ENCODE measurements around the gene TFEB.

- TF ChIP-seq ZNF768 (tag by site-specific recombination; IDR thresholded peaks at IDR 0.05), result no peak
- no peak for TF ChIP-seq ZNF274 (IDR thresholded peaks at IDR 0.05; ENCODE audit: low read length)
- no peak for TF ChIP-seq ZNF274 (tag by site-specific recombination; IDR thresholded peaks at IDR 0.05; ENCODE audit: borderline replicate concordance)
- TF ChIP-seq CTCF (tag by site-specific recombination; IDR thresholded peaks at IDR 0.05), result no peak
- no peak for TF ChIP-seq ZBTB1 (tag by site-specific recombination; IDR thresholded peaks at IDR 0.05)
- no peak for TF ChIP-seq REST (tag by site-specific recombination; IDR thresholded peaks at IDR 0.05)
- no peak for TF ChIP-seq ZSCAN5A (tag by site-specific recombination; IDR thresholded peaks at IDR 0.05)
- TF ChIP-seq ZBTB7A (tag by site-specific recombination; IDR thresholded peaks at IDR 0.05; ENCODE audit: low read depth), result no peak
- no peak for TF ChIP-seq GLI2 (tag by site-specific recombination; IDR thresholded peaks at IDR 0.05; ENCODE audit: borderline replicate concordance, low read depth)
- no peak for TF ChIP-seq ZNF544 (tag by site-specific recombination; IDR thresholded peaks at IDR 0.05)
- TF ChIP-seq ZNF791 (tag by site-specific recombination; IDR thresholded peaks at IDR 0.05), result no peak
- no peak for TF ChIP-seq ZNF639 (tag by site-specific recombination; IDR thresholded peaks at IDR 0.05)
These were observed 58.1 kb downstream of the TFEB start for GRCh38 chr6:41677124-41677921.
